GM12875 (cell line): ENCODE data around the gene ELMO1.

Experiments
- H3K4me3 ChIP-seq: one replicate; pipeline ENCODE4 v1.5.1; 2011; ENCODE audit warnings: low read depth, low read length, control low read depth
- CTCF ChIP-seq: IDR thresholded peaks from 2 replicates; pipeline ENCODE4 v1.5.1; 2011; ENCODE audit warnings: low read depth, mild to moderate bottlenecking, control low read depth, inconsistent platforms, low read length, moderate library complexity, borderline replicate concordance; ENCODE audit not compliant: insufficient read depth

Gene ELMO1

GRCh38 chr7:37032258-37032601 is 416.4 kb downstream of the ELMO1 start:
- TF ChIP-seq CTCF = no peak
- no peak overlapping the region for H3K4me3 ChIP-seq

- no peak for TF ChIP-seq CTCF
Observed at GRCh38 chr7:37031571-37032257, 416.9 kb downstream of the ELMO1 start.

DNA sequence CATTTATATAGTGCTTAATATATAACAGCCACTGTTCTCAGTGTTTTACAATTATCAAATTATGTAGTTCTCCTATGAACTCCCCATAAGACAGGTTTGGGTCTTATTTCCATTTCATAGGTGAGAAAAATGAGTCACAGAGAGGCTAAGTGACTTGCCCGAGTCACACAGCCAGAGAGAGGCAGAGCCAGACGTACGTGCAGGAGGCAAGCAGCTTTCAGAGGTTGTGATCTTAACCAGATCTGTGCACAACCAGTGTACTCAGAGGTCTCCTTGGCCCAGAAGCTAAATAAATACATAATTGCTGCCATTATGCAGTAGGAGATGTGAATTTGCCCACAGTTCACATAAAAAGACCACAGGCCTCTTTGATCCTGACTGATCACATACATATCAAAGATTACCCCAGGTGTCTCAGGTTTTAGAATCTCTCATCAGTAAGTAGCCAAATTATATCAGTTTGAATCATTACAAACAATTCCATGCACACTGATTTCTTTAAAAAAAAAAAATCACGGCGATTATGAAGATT is 419.7 kb downstream of the ELMO1 start:
- no peak for TF ChIP-seq CTCF
- no peak overlapping the region for H3K4me3 ChIP-seq

More at GRCh38 chr7:37031571-37032257, 416.9 kb downstream of the ELMO1 start:
- no peak overlapping the region for H3K4me3 ChIP-seq

- TF ChIP-seq CTCF = no peak
- no peak overlapping the region for H3K4me3 ChIP-seq
Observed at GRCh38 chr7:37027557-37028341, 420.9 kb downstream of the ELMO1 start.

DNA sequence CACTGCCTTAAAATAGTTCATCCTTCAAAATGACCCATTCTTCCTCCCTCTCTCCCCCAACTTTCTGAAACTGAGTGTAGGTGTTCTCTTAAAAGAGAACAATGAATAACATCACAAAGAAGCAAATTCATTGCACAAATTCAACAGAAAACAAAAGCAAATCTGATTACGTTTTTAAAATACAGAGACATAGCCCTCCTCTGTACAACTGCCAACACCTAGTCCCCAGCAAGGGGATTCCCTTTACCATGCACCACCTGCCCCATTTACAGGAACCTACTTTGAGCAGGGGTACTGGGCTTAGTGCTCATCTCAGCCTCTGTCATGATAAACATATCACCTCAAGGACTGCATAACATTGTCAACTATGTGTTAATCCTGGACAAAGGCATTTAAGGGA is 421.6 kb downstream of the ELMO1 start:
- no peak for TF ChIP-seq CTCF
- no peak overlapping the region for H3K4me3 ChIP-seq

GRCh38 chr7:37018954-37019353 is 429.7 kb downstream of the ELMO1 start:
- no peak overlapping the region for H3K4me3 ChIP-seq
- no peak for TF ChIP-seq CTCF
